AML-193 (cell line): Measurements from ENCODE around the gene LGALS12.
A peak's percentile ranks its signal among the peaks of the same experiment; 100 is the strongest.

Experiments used
- DNase-seq, 2 experiments: peaks; one replicate each; lab custom pipeline; 2025; lab: John Stamatoyannopoulos, UW

The LGALS12 gene

DNA sequence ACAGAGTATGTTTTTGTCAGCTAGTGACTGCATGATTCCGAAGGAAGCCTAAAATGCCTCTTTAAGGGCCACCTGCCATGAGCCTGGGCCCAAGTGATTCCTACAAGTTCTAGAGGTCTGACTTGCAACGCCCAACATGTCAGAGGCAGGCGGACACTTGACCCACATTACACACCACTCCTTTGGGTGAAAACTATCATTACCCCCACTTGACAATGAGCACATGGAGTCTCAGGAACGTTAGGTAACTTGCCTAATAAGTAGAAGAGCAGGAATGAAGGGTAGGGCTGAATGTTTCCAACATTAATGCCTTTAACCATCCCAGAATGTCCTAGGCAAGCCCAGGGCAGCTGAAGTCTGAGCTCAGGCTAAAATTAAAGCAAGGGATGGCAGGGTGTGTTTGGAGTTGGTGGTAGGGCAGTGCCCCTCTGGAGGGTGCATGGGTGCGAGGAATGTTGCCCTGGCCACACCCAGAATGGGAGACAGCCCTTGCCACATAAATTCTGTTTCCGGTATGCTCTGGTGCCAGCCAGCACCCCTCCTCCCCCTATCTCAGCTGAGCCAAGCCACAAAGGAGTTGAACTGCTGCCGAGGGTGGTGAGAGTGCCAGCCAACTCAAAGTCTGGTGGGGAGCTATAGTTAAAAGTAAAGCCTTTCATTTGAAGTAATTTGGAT lies 54.8 kb downstream of the LGALS12 start:
- peak in 1 of 2 experiments; percentile 3 for DNase-seq

DNA sequence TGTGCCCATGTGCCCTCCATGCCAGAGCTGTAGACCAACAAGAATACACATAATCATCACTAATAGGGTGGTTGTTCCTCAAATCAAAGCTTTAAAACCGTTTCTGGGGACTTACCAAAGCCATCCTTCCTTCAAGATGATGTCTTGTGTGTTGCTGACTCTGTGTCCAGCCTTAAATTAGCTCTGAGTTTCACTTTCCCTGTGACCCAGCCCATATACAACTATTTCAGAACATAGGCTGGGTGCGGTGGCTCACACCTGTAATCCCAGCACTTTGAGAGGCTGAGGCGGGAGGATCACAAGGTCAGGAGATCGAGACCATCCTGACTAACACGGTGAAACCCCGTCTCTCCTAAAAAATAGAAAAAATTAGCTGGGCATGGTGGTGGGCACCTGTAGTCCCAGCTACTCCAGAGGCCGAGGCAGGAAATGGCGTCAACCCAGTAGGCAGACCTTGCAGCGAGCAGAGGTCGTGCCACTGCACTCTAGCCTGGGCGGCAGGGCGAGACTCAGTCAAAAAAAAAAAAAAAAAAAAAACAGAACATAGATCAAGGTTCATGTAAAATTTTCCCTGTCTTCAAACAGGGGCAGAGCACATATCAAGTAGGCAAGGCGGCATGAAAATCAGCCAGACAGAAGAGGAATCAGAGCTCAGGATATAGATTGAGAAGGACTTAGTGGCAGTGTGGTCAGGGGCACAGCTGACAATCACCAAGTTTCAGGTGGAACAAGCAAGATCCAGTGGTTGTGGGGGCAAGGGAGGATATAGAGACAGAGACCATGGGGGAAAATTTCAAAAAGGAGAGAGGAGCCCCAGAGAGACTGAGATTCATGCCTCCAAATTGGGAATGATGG lies 57.5 kb downstream of the LGALS12 start, which contains the start of gene PLAAT2:
Gene PLAAT2 (minus strand): TSS at position 179 of the 855 bp plus-strand sequence. CDS start 55 bp downstream, at position 124.
- no peak for DNase-seq

DNA sequence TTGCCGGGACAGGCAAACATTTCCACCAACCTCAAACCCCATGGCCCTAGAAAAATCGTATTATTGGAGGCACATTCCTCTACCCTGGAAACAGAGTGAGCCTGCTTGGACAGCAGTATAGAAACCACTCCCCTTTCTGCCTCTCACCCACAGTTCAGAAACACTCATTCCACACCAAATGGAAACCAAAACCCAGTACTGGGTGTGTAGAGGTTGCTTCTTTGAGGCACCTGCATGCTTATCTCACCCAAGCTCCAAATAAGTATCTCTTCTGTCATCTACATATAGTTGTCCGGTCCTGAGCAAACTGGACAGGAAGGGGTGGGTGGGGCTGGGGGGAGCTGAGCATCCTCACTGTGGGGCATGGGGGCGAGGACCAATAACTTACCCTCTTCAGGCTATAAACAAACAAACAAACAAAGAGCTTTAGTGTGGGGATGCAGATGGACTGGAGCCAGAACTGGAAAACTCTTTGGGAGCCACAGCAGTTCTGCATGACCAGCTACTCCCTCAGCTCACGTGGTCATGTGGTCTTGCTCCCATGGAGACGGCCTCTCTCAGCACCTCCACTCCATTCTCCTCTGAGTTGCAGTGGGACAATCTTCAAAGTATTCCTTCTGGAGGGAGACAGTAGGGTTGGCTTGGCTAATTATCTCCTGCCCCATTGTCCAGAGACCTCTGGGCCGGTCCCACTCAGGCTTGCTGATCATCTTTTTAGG lies 58.3 kb downstream of the LGALS12 start:
- no peak for DNase-seq

DNA sequence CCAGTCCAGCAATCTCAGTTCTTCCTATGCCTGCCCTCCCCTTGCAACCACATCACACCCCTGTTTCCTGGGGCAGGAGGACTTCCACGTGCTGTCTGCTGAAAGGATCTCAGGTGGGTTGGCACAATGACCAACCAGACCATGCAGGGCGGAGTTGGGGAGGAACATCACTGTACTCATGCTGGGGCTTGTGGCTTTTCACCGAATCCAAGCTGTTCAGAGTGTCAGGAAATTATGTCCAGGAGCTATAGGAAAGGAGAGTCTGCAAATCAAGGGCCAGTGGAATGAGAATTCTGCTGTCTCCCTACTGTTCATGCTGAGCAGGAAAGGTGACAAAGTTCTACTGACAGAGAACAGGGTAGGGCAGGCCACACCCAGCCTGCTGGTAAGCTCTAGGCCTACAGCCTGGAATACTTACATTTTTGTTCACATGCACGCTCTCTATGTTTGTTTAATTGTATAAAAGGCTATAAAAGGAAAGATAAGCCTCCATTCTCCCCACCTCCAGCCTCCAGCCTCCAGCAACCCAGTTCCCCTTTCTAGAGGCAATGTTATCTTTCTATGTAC lies 59.0 kb downstream of the LGALS12 start:
- DNase-seq: no peak
